Endothelial cell of umbilical vein (primary cell): ENCODE measurements around the gene FAM78A. TPM values are rescaled to one million over a fixed set of nuclear protein-coding genes. Genes with fewer than 3 reads are reported as not detected.

Source experiments
- BruUV-seq: library from RNA; stranded (reverse); fragments of 400-500 nt; replicated peaks from 2 replicates; lab custom pipeline; 2021; lab: Mats Ljungman, UMichigan
- CTCF ChIA-PET: fragments of 300-600, 350-600 bp; sonication (Branson Sonifier 250); formaldehyde crosslinking; loops from one replicate; lab custom pipeline; 2021; ENCODE audit warnings: antibody characterized with exemption, inconsistent platforms; lab: Charles Lee
- POLR2A ChIA-PET: fragments of 300-600, 350-600 bp; sonication (Branson Sonifier 250); formaldehyde crosslinking; loops from one replicate; lab custom pipeline; 2021; ENCODE audit warnings: antibody characterized with exemption, inconsistent platforms; lab: Charles Lee
- DNase-seq: peaks from one replicate; pipeline ENCODE4 v3.0.0-alpha.2; 2011; ENCODE audit warnings: low read depth, low spot score
- FAIRE-seq: peaks from 2 replicates; lab custom pipeline; 2011; peaks lifted over from hg19 to GRCh38; lab: Jason Lieb, UNC
- H2AFZ ChIP-seq: 2 replicates; pipeline ENCODE4 v1.6.0; 2012; ENCODE audit warnings: low read depth, low read length, control low read depth, inconsistent platforms
- H3K27ac ChIP-seq: 2 replicates; pipeline ENCODE4 v1.5.1; 2011; ENCODE audit warnings: low read depth, mild to moderate bottlenecking, control low read depth, low read length, moderate library complexity; ENCODE audit not compliant: insufficient read depth
- H3K27me3 ChIP-seq, 2 experiments: 2 replicates each; pipeline versions ENCODE4 v1.6.0 to v1.6.1; 2011; ENCODE audit warnings: low read length in 2 of 2, mixed read lengths in 1 of 2; ENCODE audit not compliant: control insufficient read depth in 2 of 2, insufficient read depth in 2 of 2
- H3K36me3 ChIP-seq, 2 experiments: 2 replicates in 1 of 2; 3 replicates in 1 of 2; pipeline ENCODE4 v1.5.1; 2011; ENCODE audit warnings: low read length in 2 of 2, mild to moderate bottlenecking in 1 of 2, moderate library complexity in 1 of 2; ENCODE audit not compliant: control insufficient read depth in 2 of 2, insufficient read depth in 2 of 2; ENCODE audit errors: extremely low read depth in 1 of 2
- H3K4me1 ChIP-seq: 3 replicates; pipeline ENCODE4 v1.5.1; 2011; ENCODE audit warnings: mild to moderate bottlenecking, low read length; ENCODE audit not compliant: control insufficient read depth, insufficient read depth; ENCODE audit errors: extremely low read depth
- H3K4me2 ChIP-seq: 2 replicates; pipeline ENCODE4 v1.6.1; 2011; ENCODE audit warnings: low read length, control low read depth, mixed read lengths; ENCODE audit not compliant: insufficient read depth
- H3K4me3 ChIP-seq, 3 experiments: fragments of 200-600 bp in 1 of 3; sonication (generic), shearing (Covaris generic) in 1 of 3; replicated peaks in 1 of 3; 2 replicates each; pipeline ENCODE4 v1.5.1; 2011 to 2016; ENCODE audit warnings: control low read depth in 3 of 3, low read length in 3 of 3, mild to moderate bottlenecking in 2 of 3, inconsistent platforms in 1 of 3, low read depth in 1 of 3, moderate library complexity in 1 of 3; ENCODE audit not compliant: insufficient read depth in 1 of 3
- H3K79me2 ChIP-seq: 2 replicates; pipeline ENCODE4 v1.6.0; 2012; ENCODE audit warnings: low read length, inconsistent platforms; ENCODE audit not compliant: control insufficient read depth, insufficient read depth
- H3K9ac ChIP-seq: replicated peaks from 2 replicates; pipeline ENCODE3; 2011; ENCODE audit warnings: low read length, control low read depth; ENCODE audit not compliant: insufficient read depth; ENCODE audit errors: extremely low read depth
- H3K9me1 ChIP-seq: replicated peaks from 3 replicates; pipeline ENCODE4 v1.6.0; 2011; ENCODE audit warnings: mild to moderate bottlenecking, low read length; ENCODE audit not compliant: control insufficient read depth, insufficient read depth; ENCODE audit errors: extremely low read depth
- H3K9me3 ChIP-seq: replicated peaks from 2 replicates; pipeline ENCODE4 v1.5.1; 2012; ENCODE audit warnings: low read length, inconsistent platforms; ENCODE audit not compliant: control insufficient read depth, insufficient read depth
- H4K20me1 ChIP-seq: replicated peaks from 2 replicates; pipeline ENCODE3; 2011; ENCODE audit warnings: mild to moderate bottlenecking, low read length; ENCODE audit not compliant: control insufficient read depth, insufficient read depth; ENCODE audit errors: extremely low read depth
- EZH2 ChIP-seq: IDR thresholded peaks from 2 replicates; pipeline ENCODE4 v1.6.1; 2012; ENCODE audit warnings: borderline replicate concordance, low read depth, mild to moderate bottlenecking, moderate library complexity, low read length, inconsistent platforms; ENCODE audit not compliant: severe bottlenecking
- FOS ChIP-seq: IDR thresholded peaks from 2 replicates; pipeline ENCODE4 v1.6.1; 2011; ENCODE audit warnings: mild to moderate bottlenecking, low read length, moderate library complexity, borderline replicate concordance; ENCODE audit not compliant: insufficient read depth
- GATA2 ChIP-seq: IDR thresholded peaks from 2 replicates; pipeline ENCODE4 v1.7.0; 2011; ENCODE audit warnings: low read depth, mild to moderate bottlenecking, moderate library complexity, mixed read lengths, low read length; ENCODE audit not compliant: insufficient read length, insufficient read depth
- JUN ChIP-seq: IDR thresholded peaks from 2 replicates; pipeline ENCODE4 v1.6.1; 2011; ENCODE audit warnings: borderline replicate concordance, low read depth; ENCODE audit not compliant: insufficient read length, insufficient read depth
- MYC ChIP-seq: IDR thresholded peaks from one replicate; pipeline ENCODE4 v1.6.1; 2011; ENCODE audit warnings: mild to moderate bottlenecking, low read depth, low read length
- POLR2A ChIP-seq: IDR thresholded peaks from 2 replicates; pipeline ENCODE4 v1.6.1; 2012; ENCODE audit warnings: low read depth, mild to moderate bottlenecking, control low read depth, low read length
- POLR2AphosphoS5 ChIP-seq: IDR thresholded peaks from 2 replicates; pipeline ENCODE4 v1.6.1; 2012; ENCODE audit warnings: low read depth, mild to moderate bottlenecking, control low read depth, low read length, moderate library complexity; ENCODE audit not compliant: insufficient read depth
- dilution Hi-C: fragments of 300-500 bp; cut with MboI; formaldehyde crosslinking; loops from one replicate; pipeline ENCODE4 v1.15.0; 2019; ENCODE audit warnings: low sequenced_read_pairs; ENCODE audit not compliant: extremely low pct_ligation_motif_present
- intact Hi-C: fragments of 100-400 bp; cut with micrococcal nuclease; formaldehyde crosslinking; loops from one replicate; pipeline ENCODE4 v1.10.0; 2022
- polyA plus RNA-seq, 4 experiments: library from polyadenylated mRNA; depleted of rRNA in 3 of 4; stranded (reverse) in 3 of 4; unstranded in 1 of 4; fragments of >200 nt; gene quantifications; 2 replicates each; pipeline versions ENCODE4 v1.2.1 to v1.2.3, GENCODE V29; 2011 to 2012; ENCODE audit warnings: missing spikeins in 1 of 4
- total RNA-seq: library from RNA; stranded (reverse); gene quantifications from 2 replicates; pipeline ENCODE4 v1.2.3, GENCODE V29; 2021
- TF ChIP-seq, protein P1 (sequence below), 2 donors: IDR thresholded peaks; 1 replicate in 1 of 2; 2 replicates in 1 of 2; pipeline ENCODE4 v1.5.1; 2011; ENCODE audit warnings: low read length in 2 of 2, mild to moderate bottlenecking in 2 of 2, moderate library complexity in 2 of 2, control low read depth in 1 of 2, inconsistent platforms in 1 of 2, low read depth in 1 of 2; ENCODE audit not compliant: insufficient read depth in 1 of 2; ENCODE audit errors: extremely low read depth in 1 of 2
- TF ChIP-seq, protein P2 (sequence below): IDR thresholded peaks from 2 replicates; pipeline ENCODE4 v1.6.1; 2011; ENCODE audit not compliant: insufficient read depth, insufficient read length

Gene FAM78A
- total and polyA plus RNA-seq, 2 donors (not counting 3 experiments of a cell fraction or from before 2014, with no cell fraction given) = 34.0 to 37.4 TPM

DNA sequence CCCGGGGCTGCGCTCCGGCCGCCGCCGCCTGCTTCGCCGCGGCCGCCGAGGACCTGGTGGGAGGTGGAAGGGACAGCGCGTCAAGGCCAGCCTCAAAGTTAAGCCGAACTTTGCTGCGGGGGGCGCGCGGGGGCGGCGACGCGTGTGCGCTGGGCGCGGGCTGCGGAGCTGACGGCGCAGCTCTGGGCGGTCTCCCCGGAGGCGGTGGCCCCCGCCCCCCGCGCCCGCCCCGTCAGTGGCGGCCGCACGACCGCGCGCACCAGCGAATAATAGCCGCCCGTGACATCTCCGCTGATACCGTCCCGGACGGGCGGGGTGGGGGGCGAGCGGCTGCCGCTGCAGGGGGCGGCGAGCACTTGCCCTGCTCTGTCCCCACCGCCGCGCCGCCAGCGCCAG is 579 bp upstream of the FAM78A start:
- ChIA-PET CTCF (interaction anchor here (0.6 to 4.9 kb wide), 8 partner anchors 20 to 99 kb away, joined by 3 to 42 read pairs (median 7); no protein-coding TSS in a partner anchor), POLR2A (no interaction called here)
- Histone ChIP-seq H3K79me2 (peaks cover 41% of the 10 kb centered on the region), H3K4me2 (peak overlapping the region; percentile 69), H4K20me1 (no peaks in the 10 kb centered on the region), H3K9me3 (no peaks in the 10 kb centered on the region), H3K27me3 (peaks cover 7 to 8% of the 10 kb centered on the region in 2 experiments), H2AFZ (peak overlapping the region; percentile 27), H3K27ac (no peak overlapping the region), H3K36me3 (peaks cover 0 to 2% of the 10 kb centered on the region in 2 experiments), H3K4me3 (peak overlapping the region; percentile 33 to 81 (median 70)), H3K4me1 (peaks cover 37% of the 10 kb centered on the region), H3K9ac (peak overlapping the region; percentile 35), H3K9me1 (no peaks in the 10 kb centered on the region)
- no peak for TF ChIP-seq JUN
- TF ChIP-seq MYC = no peak
- TF ChIP-seq, protein P1, sequence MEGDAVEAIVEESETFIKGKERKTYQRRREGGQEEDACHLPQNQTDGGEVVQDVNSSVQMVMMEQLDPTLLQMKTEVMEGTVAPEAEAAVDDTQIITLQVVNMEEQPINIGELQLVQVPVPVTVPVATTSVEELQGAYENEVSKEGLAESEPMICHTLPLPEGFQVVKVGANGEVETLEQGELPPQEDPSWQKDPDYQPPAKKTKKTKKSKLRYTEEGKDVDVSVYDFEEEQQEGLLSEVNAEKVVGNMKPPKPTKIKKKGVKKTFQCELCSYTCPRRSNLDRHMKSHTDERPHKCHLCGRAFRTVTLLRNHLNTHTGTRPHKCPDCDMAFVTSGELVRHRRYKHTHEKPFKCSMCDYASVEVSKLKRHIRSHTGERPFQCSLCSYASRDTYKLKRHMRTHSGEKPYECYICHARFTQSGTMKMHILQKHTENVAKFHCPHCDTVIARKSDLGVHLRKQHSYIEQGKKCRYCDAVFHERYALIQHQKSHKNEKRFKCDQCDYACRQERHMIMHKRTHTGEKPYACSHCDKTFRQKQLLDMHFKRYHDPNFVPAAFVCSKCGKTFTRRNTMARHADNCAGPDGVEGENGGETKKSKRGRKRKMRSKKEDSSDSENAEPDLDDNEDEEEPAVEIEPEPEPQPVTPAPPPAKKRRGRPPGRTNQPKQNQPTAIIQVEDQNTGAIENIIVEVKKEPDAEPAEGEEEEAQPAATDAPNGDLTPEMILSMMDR (IDR thresholded peaks at IDR 0.05; ENCODE audit: extremely low read depth in 1 of 2, insufficient read depth in 1 of 2, low read depth in 1 of 2, low read length in 2 of 2) = no peak
- no peak for TF ChIP-seq POLR2AphosphoS5
- no peak for TF ChIP-seq EZH2
- no peak for TF ChIP-seq GATA2
- TF ChIP-seq FOS = no peak
- no peak for TF ChIP-seq POLR2A
- TF ChIP-seq, protein P2, sequence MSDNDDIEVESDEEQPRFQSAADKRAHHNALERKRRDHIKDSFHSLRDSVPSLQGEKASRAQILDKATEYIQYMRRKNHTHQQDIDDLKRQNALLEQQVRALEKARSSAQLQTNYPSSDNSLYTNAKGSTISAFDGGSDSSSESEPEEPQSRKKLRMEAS = no peak
- FAIRE-seq (peak; percentile 24), DNase-seq (peak; percentile 29)
- no TSS peak for BruUV-seq
- dilution Hi-C loops = no loop called here
- intact Hi-C loops = loop anchor here (1.0 kb wide), 1 partner anchor 99 kb away; no protein-coding TSS in a partner anchor
